Measurements from ENCODE around the gene NBPF20.
"Not testable (repeated sequence)": the region's sequence is repeated elsewhere in the genome, so short reads cannot be mapped to it uniquely, and the experiment has no call there.

Gene NBPF20, protein sequence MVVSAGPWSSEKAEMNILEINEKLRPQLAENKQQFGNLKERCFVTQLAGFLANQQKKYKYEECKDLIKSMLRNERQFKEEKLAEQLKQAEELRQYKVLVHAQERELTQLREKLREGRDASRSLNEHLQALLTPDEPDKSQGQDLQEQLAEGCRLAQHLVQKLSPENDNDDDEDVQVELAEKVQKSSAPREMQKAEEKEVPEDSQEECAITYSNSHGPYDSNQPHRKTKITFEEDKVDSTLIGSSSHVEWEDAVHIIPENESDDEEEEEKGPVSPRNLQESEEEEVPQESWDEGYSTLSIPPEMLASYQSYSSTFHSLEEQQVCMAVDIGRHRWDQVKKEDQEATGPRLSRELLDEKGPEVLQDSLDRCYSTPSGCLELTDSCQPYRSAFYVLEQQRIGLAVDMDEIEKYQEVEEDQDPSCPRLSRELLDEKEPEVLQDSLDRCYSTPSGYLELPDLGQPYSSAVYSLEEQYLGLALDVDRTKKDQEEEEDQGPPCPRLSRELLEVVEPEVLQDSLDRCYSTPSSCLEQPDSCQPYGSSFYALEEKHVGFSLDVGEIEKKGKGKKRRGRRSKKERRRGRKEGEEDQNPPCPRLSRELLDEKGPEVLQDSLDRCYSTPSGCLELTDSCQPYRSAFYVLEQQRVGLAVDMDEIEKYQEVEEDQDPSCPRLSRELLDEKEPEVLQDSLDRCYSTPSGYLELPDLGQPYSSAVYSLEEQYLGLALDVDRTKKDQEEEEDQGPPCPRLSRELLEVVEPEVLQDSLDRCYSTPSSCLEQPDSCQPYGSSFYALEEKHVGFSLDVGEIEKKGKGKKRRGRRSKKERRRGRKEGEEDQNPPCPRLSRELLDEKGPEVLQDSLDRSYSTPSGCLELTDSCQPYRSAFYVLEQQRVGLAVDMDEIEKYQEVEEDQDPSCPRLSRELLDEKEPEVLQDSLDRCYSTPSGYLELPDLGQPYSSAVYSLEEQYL (N-terminal part only)

DNA sequence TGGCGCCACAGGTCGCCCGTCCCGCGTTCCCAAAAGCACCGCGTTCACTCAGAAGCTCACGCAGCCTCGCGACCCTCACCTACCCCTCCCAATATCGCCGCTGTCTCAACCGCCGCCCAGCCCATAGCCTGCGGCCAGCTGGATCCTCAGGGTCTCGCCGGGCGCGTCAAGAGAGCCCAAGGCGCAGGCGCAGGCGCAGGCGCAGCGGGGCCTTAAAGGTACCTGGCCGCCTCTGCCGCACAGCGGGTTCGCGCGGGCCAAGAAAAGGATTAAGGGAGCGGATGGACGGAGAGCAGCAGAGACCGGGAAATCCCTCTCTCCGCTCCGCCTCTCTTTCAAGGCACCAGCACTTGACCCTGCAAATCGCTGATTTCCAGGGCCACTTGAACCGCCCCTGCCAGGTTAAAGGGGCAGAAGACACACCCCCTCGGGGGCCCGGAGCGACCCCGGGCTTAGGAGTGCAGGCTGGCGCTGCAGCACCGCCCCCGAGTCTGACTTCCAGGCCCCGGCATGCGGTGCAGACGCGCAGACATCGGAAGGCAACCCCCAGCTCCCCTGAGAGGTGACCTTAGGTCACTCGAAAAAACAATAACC, at the start of gene NBPF20:
NBPF20 (minus strand) TSS at position 168 of the 594 bp plus-strand sequence. CDS start 20,331 bp downstream, outside the sequence.
- DNase-seq (ENCODE audit: low read depth): peak; percentile 68

DNA sequence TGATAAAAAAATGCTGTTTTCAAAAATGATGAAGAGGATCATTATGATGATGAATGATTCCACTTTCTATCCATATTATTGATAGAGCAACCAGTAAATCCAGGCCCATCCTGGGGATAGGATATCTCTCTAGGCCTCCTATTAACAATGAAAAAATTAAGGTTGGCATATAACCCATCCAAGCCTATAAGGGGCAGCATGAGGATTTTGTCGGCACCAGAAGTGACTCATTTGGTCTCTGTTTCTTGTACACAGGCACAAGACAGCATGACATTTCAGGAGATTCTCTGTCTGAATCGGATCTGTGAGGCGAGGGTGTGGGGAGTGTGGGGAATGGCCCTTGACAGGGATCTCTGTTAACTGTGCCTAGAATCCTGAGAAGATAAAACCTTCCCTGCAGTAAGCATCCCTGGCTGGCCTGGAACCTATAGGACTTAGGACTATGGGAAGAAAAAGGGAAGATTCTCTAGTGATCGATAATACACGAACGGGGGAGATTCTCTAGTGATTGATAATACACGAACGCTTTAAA, 49.5 kb upstream of the NBPF20 start:
- not testable (repeated sequence) for DNase-seq (ENCODE audit: low read depth)

DNA sequence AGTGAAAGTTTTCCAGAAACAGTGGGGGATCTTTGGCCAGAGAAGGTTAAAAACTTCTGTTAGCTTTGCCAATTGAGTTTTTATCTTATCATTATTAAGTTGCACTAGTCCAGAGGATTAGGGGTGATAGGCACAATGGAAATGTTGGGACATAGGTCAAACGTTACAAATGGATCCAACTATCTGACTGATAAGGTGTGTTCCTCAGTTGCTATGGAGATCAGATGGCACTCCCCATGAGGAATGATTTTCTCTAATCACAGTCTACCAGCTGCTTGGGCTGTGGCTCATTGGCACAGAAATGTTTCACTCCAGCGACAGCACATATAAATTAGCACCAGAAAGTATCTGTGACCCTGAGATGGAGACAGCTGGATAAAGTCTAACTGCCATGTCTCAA, 47.3 kb upstream of the NBPF20 start:
- not testable (repeated sequence) for DNase-seq (ENCODE audit: low read depth)

- DNase-seq (ENCODE audit: low read depth): not testable (repeated sequence)
These were observed 46.0 kb upstream of the NBPF20 start for GRCh38 chr1:145471365-145471764.

GRCh38 chr1:145465405-145466144, 40.2 kb upstream of the NBPF20 start:
- DNase-seq (ENCODE audit: low read depth): peak; percentile 85

DNA sequence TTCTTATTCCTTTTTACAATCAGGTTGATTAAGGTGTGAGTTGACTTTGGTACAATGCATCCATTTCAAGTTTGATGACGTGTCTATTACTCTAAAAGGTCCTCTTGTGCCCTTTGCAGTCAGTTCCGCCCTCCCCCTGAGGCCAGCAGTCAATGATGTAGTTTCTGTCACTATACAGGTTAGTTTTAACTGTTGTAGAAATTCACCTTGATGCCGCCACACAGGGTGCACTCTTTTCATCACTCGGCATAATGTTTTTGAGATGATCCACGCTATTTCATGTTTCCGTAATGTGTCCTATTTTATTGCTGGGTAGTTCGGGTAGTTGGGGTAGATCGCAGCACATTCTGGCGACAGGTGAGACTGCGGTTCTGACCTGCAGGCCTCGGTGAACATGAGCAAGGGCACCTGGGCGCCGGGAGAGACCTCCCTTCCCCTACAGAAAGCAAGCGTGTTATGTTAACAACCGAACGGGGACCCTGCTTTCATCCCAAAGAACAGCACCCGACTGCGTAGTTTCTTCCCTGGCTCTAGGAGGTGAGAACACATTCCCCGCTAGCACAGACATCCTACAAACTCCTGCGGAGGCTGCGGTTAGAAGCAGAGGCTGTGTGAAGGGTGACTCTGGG, 39.4 kb upstream of the NBPF20 start:
- not testable (repeated sequence) for DNase-seq (ENCODE audit: low read depth)

GRCh38 chr1:145464017-145464416, 38.6 kb upstream of the NBPF20 start:
- DNase-seq (ENCODE audit: low read depth): not testable (repeated sequence)

DNA sequence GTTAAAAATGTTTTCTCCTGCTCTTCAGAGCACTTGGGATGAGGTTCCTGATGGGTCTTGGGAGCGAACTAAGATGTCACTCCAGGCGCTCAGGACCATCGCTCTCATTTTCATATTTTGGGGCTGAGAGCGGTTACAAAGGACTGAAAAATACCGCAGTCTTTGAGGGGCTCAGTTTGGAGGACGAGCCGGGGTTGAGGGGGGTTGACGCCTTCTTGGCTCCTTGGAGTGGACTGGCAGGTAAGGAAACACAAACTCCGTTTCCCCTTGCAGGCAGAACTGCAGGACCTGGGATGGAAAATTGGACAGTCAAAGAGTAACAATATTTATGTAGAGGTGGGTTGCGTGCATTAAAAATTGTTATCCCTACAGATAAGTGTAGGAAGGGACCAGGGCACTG, 35.3 kb upstream of the NBPF20 start:
- not testable (repeated sequence) for DNase-seq (ENCODE audit: low read depth)

DNA sequence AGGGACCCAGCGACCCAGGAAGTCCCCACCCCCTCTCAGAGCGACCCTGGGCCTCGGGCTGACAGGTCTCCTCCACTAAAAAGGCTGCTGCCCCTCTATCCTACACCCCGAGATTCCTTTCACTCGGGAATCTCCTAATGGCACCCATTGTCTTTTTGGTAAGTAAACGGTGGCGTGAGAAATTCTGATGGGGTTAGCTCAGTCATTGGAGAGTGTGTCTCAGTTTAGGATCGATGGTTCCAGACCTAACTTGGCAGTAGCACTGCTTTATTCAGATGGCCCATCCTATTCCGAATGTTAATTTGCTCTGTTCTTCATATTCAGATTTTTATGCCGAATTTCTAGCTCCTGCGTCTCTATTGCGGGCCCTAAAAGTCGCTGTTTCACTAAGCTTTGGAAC, 34.6 kb upstream of the NBPF20 start:
- not testable (repeated sequence) for DNase-seq (ENCODE audit: low read depth)

- DNase-seq (ENCODE audit: low read depth): not testable (repeated sequence)
These were observed 34.2 kb upstream of the NBPF20 start for GRCh38 chr1:145459591-145459990.

- DNase-seq (ENCODE audit: low read depth): not testable (repeated sequence)
These were observed 33.7 kb upstream of the NBPF20 start for GRCh38 chr1:145459063-145459462.

DNA sequence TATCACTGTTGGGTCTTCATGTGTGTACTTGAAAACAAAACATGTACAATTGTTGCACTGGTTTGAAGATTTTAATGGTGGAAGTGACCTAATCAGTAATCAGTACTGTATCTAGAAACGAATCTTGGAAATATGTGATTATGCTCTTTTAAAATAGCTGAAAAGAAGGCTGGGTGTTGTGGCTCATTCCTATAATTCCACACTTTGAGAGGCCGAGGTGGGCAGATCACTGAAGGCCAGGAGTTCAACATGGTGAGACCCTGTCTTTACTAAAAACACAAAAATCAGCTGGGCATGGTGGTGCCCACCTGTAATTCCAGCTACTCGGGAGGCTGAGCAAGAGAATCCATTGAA, 29.4 kb upstream of the NBPF20 start:
- DNase-seq (ENCODE audit: low read depth): not testable (repeated sequence)

GRCh38 chr1:145453873-145454823, 28.7 kb upstream of the NBPF20 start:
- not testable (repeated sequence) for DNase-seq (ENCODE audit: low read depth)

- not testable (repeated sequence) for DNase-seq (ENCODE audit: low read depth)
These were observed 27.1 kb upstream of the NBPF20 start for GRCh38 chr1:145452506-145452905.

- not testable (repeated sequence) for DNase-seq (ENCODE audit: low read depth)
These were observed 26.5 kb upstream of the NBPF20 start for GRCh38 chr1:145451914-145452313.

DNA sequence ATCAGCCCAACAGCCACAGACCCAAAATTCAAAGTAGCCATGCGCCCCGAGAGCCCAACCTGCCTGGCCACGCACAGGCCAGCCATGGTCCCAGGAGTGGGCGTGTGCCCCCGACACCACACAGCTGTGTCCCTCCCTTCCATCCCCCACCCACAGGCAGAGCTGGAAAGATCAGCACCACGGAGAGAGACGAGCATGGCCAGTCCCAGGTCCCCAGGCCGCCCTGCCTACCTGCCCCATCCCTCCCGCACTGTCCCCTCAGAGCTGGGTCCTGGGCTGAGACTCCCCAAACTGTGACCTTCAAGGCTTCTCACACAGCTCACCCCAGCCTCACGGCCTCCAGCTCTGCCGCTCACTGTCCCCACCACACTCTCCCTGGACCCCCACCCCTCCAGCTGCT, 19.8 kb upstream of the NBPF20 start:
- not testable (repeated sequence) for DNase-seq (ENCODE audit: low read depth)

DNA sequence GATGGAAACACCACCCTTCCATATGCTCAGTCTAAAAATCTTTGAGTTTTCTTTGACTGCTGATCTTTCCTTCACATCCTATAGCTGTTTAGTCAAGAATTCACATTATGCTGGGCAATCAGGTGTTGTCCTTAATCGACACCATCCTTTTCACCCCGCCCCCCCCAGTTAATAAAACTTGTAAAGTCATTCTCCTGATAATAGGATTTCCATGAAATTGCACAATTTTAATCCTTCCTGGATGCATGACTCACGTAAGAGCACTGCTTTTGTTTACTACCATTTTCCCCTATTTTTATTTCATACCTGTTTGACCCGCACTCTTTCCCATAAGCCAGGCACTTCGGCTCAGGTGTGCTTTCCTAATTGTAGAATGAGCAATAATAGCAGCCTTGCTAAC, 16.9 kb upstream of the NBPF20 start:
- not testable (repeated sequence) for DNase-seq (ENCODE audit: low read depth)

GRCh38 chr1:145431363-145432256, 6.2 kb upstream of the NBPF20 start:
- DNase-seq (ENCODE audit: low read depth): not testable (repeated sequence)

Data from activated T-cell treated with anti-CD3 and anti-CD28 coated beads for 24 hours (primary cell).